HEK293 (cell line): ENCODE data around the gene HIRA.

Experiments used
- CTCF ChIA-PET: fragments of 350-600 bp; formaldehyde crosslinking; extraction: SDS; loops from one replicate; lab custom pipeline; 2021; ENCODE audit warnings: antibody characterized with exemption; lab: Yijun Ruan, JAX
- POLR2A ChIA-PET: fragments of 300-600 bp; formaldehyde crosslinking; extraction: SDS; loops from one replicate; lab custom pipeline; 2020; ENCODE audit warnings: antibody characterized with exemption, inconsistent platforms; lab: Yijun Ruan, JAX
- H3K27ac ChIP-seq: fragments of 200-500 bp; sonication (Bioruptor generic); 2 replicates; pipeline ENCODE4 v1.5.1; 2014; ENCODE audit warnings: low read depth, low read length, control low read depth, inconsistent platforms; ENCODE audit errors: extremely low read depth
- H3K36me3 ChIP-seq, 2 experiments: fragments of 200-500 bp in 1 of 2; sonication (Bioruptor generic) in 1 of 2; 1 replicate in 1 of 2; 2 replicates in 1 of 2; pipeline ENCODE4 v1.5.1; 2014 to 2017; ENCODE audit warnings: inconsistent platforms in 2 of 2, low read length in 2 of 2; ENCODE audit not compliant: control insufficient read depth in 2 of 2, insufficient read depth in 1 of 2
- H3K4me1 ChIP-seq: fragments of 200-500 bp; sonication (Bioruptor generic); 2 replicates; pipeline ENCODE4 v1.5.1; 2014; ENCODE audit warnings: mild to moderate bottlenecking, low read length, inconsistent platforms; ENCODE audit not compliant: control insufficient read depth, insufficient read depth
- H3K4me3 ChIP-seq: 2 replicates; pipeline ENCODE4 v1.5.1; 2011; ENCODE audit warnings: low read depth, mild to moderate bottlenecking, control low read depth, low read length, moderate library complexity
- H3K9me3 ChIP-seq: fragments of 200-500 bp; sonication (Bioruptor generic); 2 replicates; pipeline ENCODE4 v1.5.1; 2014; ENCODE audit warnings: low read depth, low read length, inconsistent platforms; ENCODE audit not compliant: control insufficient read depth, insufficient read depth
- EGR2 ChIP-seq: fragments of 450-650 bp; formaldehyde crosslinking; IDR thresholded peaks from 2 replicates; pipeline ENCODE4 v1.5.1; 2016; ENCODE audit warnings: low read depth, missing biosample characterization, missing genetic modification characterization
- MZF1 ChIP-seq: fragments of 450-650 bp; formaldehyde crosslinking; IDR thresholded peaks from 2 replicates; pipeline ENCODE4 v1.5.1; 2017; ENCODE audit warnings: missing biosample characterization, missing genetic modification characterization, borderline replicate concordance
- TCF7L2 ChIP-seq: IDR thresholded peaks from 2 replicates; pipeline ENCODE4 v1.6.1; 2011; ENCODE audit warnings: low read depth, mild to moderate bottlenecking, inconsistent platforms, low read length, moderate library complexity, borderline replicate concordance
- ZBTB1 ChIP-seq: fragments of 450-650 bp; formaldehyde crosslinking; IDR thresholded peaks from 2 replicates; pipeline ENCODE4 v1.5.1; 2016; ENCODE audit warnings: missing biosample characterization, missing genetic modification characterization
- ZEB2 ChIP-seq: fragments of 450-650 bp; formaldehyde crosslinking; IDR thresholded peaks from 2 replicates; pipeline ENCODE4 v1.5.1; 2016; ENCODE audit warnings: missing biosample characterization, missing genetic modification characterization
- ZNF132 ChIP-seq: fragments of 450-650 bp; formaldehyde crosslinking; IDR thresholded peaks from 2 replicates; pipeline ENCODE4 v1.5.1; 2017; ENCODE audit warnings: missing biosample characterization, missing genetic modification characterization, borderline replicate concordance
- ZNF157 ChIP-seq: fragments of 450-650 bp; formaldehyde crosslinking; IDR thresholded peaks from 2 replicates; pipeline ENCODE4 v1.5.1; 2016; ENCODE audit warnings: missing biosample characterization, missing genetic modification characterization
- ZNF24 ChIP-seq: fragments of 450-650 bp; formaldehyde crosslinking; IDR thresholded peaks from 2 replicates; pipeline ENCODE4 v1.5.1; 2016; ENCODE audit warnings: missing biosample characterization, missing genetic modification characterization
- ZNF292 ChIP-seq: fragments of 450-650 bp; formaldehyde crosslinking; IDR thresholded peaks from 2 replicates; pipeline ENCODE4 v1.5.1; 2016; ENCODE audit warnings: low read depth, missing biosample characterization, missing genetic modification characterization, borderline replicate concordance
- ZNF354C ChIP-seq: fragments of 450-650 bp; formaldehyde crosslinking; IDR thresholded peaks from 2 replicates; pipeline ENCODE4 v1.5.1; 2016; ENCODE audit warnings: missing biosample characterization, missing genetic modification characterization, low read depth, borderline replicate concordance
- ZNF501 ChIP-seq: fragments of 450-650 bp; formaldehyde crosslinking; IDR thresholded peaks from 2 replicates; pipeline ENCODE4 v1.5.1; 2016; ENCODE audit warnings: missing biosample characterization, missing genetic modification characterization
- ZNF521 ChIP-seq: fragments of 450-650 bp; formaldehyde crosslinking; IDR thresholded peaks from 2 replicates; pipeline ENCODE4 v1.5.1; 2017; ENCODE audit warnings: missing biosample characterization, mild to moderate bottlenecking, missing genetic modification characterization
- ZNF530 ChIP-seq: fragments of 450-650 bp; formaldehyde crosslinking; IDR thresholded peaks from 2 replicates; pipeline ENCODE4 v1.5.1; 2016; ENCODE audit warnings: low read depth, missing biosample characterization, missing genetic modification characterization
- ZNF610 ChIP-seq: fragments of 450-650 bp; formaldehyde crosslinking; IDR thresholded peaks from 2 replicates; pipeline ENCODE4 v1.5.1; 2016; ENCODE audit warnings: missing biosample characterization, missing genetic modification characterization, borderline replicate concordance
- ZNF654 ChIP-seq: fragments of 450-650 bp; formaldehyde crosslinking; IDR thresholded peaks from 2 replicates; pipeline ENCODE4 v1.5.1; 2016; ENCODE audit warnings: low read depth, missing biosample characterization, missing genetic modification characterization
- ZNF747 ChIP-seq: fragments of 450-650 bp; formaldehyde crosslinking; IDR thresholded peaks from 2 replicates; pipeline ENCODE4 v1.5.1; 2016; ENCODE audit warnings: missing biosample characterization, missing genetic modification characterization
- ZNF837 ChIP-seq: fragments of 450-650 bp; formaldehyde crosslinking; IDR thresholded peaks from 2 replicates; pipeline ENCODE4 v1.5.1; 2016; ENCODE audit warnings: missing biosample characterization, missing genetic modification characterization
- ZSCAN30 ChIP-seq: fragments of 450-650 bp; IDR thresholded peaks from 2 replicates; pipeline ENCODE4 v1.5.1; 2018; ENCODE audit warnings: missing biosample characterization, mild to moderate bottlenecking, missing genetic modification characterization, moderate library complexity
- TF ChIP-seq, protein P1 (sequence below): fragments of 450-650 bp; formaldehyde crosslinking; IDR thresholded peaks from 2 replicates; pipeline ENCODE4 v1.5.1; 2016; ENCODE audit warnings: missing biosample characterization, missing genetic modification characterization
- TF ChIP-seq, protein P2 (sequence below): fragments of 450-650 bp; formaldehyde crosslinking; IDR thresholded peaks from 2 replicates; pipeline ENCODE4 v1.5.1; 2016; ENCODE audit warnings: missing biosample characterization, missing genetic modification characterization, borderline replicate concordance
- TF ChIP-seq, protein P3 (sequence below): fragments of 450-650 bp; formaldehyde crosslinking; IDR thresholded peaks from 2 replicates; pipeline ENCODE4 v1.5.1; 2017; ENCODE audit warnings: missing biosample characterization, missing genetic modification characterization
- TF ChIP-seq, protein P4 (sequence below): fragments of 450-650 bp; formaldehyde crosslinking; IDR thresholded peaks from 2 replicates; pipeline ENCODE4 v1.5.1; 2016; ENCODE audit warnings: missing biosample characterization, missing genetic modification characterization
- TF ChIP-seq, protein P5 (sequence below): fragments of 450-650 bp; formaldehyde crosslinking; IDR thresholded peaks from 2 replicates; pipeline ENCODE4 v1.5.1; 2016; ENCODE audit warnings: missing biosample characterization, missing genetic modification characterization, low read depth

The HIRA gene

DNA sequence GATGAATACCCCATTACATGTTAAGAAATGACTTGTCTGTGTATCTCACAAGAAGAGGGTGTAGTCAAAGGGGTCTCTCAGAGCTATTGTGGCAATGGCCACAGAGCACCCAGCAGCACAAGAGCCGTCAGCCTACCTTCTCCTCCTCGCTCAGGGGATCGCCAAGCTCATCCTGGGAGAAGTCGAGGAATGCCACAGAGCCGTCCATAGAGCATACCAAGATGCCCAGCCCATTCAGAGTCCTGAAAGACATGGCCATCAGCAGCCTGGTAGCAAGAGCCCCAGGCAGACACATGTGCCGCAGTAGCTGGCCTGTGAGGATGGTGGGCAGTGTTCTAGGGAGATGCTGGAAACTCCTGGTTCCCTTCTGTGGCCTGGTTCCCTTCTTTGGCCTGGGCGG, 44.0 kb downstream of the HIRA start (continued):
- TF ChIP-seq, protein P1, sequence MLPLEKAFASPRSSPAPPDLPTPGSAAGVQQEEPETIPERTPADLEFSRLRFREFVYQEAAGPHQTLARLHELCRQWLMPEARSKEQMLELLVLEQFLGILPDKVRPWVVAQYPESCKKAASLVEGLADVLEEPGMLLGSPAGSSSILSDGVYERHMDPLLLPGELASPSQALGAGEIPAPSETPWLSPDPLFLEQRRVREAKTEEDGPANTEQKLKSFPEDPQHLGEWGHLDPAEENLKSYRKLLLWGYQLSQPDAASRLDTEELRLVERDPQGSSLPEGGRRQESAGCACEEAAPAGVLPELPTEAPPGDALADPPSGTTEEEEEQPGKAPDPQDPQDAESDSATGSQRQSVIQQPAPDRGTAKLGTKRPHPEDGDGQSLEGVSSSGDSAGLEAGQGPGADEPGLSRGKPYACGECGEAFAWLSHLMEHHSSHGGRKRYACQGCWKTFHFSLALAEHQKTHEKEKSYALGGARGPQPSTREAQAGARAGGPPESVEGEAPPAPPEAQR (tag by site-specific recombination) = no peak
- TF ChIP-seq, all 188 proteins: peak for 0

DNA sequence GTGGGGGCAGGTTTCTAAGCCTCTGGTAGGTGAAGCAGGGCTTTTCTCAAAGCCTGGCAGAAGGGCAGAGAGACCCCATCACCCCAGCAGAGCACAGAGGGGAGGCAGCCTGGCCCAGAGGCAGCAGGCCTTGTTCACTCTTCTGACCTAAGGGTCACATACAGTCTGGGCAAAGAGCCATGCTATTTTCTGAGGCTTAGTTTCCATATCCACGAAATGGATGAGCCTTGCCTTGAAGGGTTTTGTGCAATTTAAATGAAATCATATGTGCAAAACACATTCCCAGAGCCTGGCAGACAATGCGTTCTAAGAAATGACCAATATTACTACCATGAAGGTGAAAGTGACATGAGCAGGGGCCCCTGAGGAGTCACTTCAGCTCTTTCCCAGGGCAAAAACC, 44.5 kb downstream of the HIRA start:
- Histone ChIP-seq H3K9me3 (no peaks in the 10 kb centered on the region), H3K27ac (no peak overlapping the region), H3K4me3 (no peak overlapping the region), H3K36me3 (peaks cover 35 to 96% of the 10 kb centered on the region in 2 experiments), H3K4me1 (no peaks in the 10 kb centered on the region)
- ChIA-PET POLR2A (no interaction called here), CTCF (interaction anchor here (0.6 kb wide), 1 partner anchor 318 kb away, joined by 3 read pairs; no protein-coding TSS in a partner anchor)
- no peak for TF ChIP-seq ZNF24 (tag by site-specific recombination)
- no peak for TF ChIP-seq ZNF747 (tag by site-specific recombination)
- no peak for TF ChIP-seq ZNF530 (tag by site-specific recombination)
- TF ChIP-seq, protein P2, sequence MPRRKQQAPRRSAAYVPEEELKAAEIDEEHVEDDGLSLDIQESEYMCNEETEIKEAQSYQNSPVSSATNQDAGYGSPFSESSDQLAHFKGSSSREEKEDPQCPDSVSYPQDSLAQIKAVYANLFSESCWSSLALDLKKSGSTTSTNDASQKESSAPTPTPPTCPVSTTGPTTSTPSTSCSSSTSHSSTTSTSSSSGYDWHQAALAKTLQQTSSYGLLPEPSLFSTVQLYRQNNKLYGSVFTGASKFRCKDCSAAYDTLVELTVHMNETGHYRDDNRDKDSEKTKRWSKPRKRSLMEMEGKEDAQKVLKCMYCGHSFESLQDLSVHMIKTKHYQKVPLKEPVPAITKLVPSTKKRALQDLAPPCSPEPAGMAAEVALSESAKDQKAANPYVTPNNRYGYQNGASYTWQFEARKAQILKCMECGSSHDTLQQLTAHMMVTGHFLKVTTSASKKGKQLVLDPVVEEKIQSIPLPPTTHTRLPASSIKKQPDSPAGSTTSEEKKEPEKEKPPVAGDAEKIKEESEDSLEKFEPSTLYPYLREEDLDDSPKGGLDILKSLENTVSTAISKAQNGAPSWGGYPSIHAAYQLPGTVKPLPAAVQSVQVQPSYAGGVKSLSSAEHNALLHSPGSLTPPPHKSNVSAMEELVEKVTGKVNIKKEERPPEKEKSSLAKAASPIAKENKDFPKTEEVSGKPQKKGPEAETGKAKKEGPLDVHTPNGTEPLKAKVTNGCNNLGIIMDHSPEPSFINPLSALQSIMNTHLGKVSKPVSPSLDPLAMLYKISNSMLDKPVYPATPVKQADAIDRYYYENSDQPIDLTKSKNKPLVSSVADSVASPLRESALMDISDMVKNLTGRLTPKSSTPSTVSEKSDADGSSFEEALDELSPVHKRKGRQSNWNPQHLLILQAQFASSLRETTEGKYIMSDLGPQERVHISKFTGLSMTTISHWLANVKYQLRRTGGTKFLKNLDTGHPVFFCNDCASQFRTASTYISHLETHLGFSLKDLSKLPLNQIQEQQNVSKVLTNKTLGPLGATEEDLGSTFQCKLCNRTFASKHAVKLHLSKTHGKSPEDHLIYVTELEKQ (tag by site-specific recombination) = no peak
- no peak for TF ChIP-seq ZNF132
- no peak for TF ChIP-seq TCF7L2
- TF ChIP-seq ZNF610 (tag by site-specific recombination) = no peak
- no peak for TF ChIP-seq ZNF354C
- no peak for TF ChIP-seq ZBTB1
- no peak for TF ChIP-seq ZSCAN30
- no peak for TF ChIP-seq ZEB2 (tag by site-specific recombination)
- TF ChIP-seq EGR2 (tag by site-specific recombination) = no peak

DNA sequence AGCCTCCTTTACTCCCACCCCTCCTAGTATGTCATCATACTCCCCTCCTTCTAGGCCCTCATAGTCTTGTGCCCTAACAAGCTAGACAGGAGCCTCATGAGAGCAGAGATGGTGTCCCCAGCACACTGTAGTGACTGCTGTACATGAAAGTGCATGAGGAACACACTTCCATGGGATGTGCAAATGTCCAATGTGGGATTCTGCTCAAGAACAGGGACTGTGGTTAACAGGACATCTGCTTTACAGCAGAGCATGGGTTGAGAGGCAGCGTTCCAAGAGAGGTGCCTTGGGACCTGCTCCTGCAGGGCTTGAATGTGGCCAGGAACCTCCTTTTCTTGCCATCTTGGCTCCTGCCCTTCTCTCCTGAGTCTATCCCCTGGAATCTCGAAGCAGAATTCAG, 45.3 kb downstream of the HIRA start:
- TF ChIP-seq, protein P3, sequence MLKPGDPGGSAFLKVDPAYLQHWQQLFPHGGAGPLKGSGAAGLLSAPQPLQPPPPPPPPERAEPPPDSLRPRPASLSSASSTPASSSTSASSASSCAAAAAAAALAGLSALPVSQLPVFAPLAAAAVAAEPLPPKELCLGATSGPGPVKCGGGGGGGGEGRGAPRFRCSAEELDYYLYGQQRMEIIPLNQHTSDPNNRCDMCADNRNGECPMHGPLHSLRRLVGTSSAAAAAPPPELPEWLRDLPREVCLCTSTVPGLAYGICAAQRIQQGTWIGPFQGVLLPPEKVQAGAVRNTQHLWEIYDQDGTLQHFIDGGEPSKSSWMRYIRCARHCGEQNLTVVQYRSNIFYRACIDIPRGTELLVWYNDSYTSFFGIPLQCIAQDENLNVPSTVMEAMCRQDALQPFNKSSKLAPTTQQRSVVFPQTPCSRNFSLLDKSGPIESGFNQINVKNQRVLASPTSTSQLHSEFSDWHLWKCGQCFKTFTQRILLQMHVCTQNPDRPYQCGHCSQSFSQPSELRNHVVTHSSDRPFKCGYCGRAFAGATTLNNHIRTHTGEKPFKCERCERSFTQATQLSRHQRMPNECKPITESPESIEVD = no peak
- no peak for TF ChIP-seq MZF1 (tag by site-specific recombination)
- TF ChIP-seq, protein P4, sequence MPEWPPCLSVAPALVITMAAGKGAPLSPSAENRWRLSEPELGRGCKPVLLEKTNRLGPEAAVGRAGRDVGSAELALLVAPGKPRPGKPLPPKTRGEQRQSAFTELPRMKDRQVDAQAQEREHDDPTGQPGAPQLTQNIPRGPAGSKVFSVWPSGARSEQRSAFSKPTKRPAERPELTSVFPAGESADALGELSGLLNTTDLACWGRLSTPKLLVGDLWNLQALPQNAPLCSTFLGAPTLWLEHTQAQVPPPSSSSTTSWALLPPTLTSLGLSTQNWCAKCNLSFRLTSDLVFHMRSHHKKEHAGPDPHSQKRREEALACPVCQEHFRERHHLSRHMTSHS (tag by site-specific recombination) = no peak
- TF ChIP-seq, protein P5, sequence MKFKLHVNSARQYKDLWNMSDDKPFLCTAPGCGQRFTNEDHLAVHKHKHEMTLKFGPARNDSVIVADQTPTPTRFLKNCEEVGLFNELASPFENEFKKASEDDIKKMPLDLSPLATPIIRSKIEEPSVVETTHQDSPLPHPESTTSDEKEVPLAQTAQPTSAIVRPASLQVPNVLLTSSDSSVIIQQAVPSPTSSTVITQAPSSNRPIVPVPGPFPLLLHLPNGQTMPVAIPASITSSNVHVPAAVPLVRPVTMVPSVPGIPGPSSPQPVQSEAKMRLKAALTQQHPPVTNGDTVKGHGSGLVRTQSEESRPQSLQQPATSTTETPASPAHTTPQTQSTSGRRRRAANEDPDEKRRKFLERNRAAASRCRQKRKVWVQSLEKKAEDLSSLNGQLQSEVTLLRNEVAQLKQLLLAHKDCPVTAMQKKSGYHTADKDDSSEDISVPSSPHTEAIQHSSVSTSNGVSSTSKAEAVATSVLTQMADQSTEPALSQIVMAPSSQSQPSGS (tag by site-specific recombination) = no peak
- no peak for TF ChIP-seq ZNF132
- no peak for TF ChIP-seq ZNF521 (tag by site-specific recombination)
- no peak for TF ChIP-seq ZNF501 (tag by site-specific recombination)
- no peak for TF ChIP-seq ZNF654 (tag by site-specific recombination)
- TF ChIP-seq ZNF157 = no peak
- TF ChIP-seq ZNF24 (tag by site-specific recombination) = no peak
- TF ChIP-seq ZNF292 (tag by site-specific recombination) = no peak
- no peak for TF ChIP-seq ZNF837 (tag by site-specific recombination)
- no peak for TF ChIP-seq ZSCAN30
- Histone ChIP-seq H3K4me3 (no peak overlapping the region), H3K27ac (no peak overlapping the region), H3K36me3 (peaks cover 35 to 98% of the 10 kb centered on the region in 2 experiments), H3K9me3 (no peaks in the 10 kb centered on the region), H3K4me1 (no peaks in the 10 kb centered on the region)
- CTCF ChIA-PET = no interaction called here
- POLR2A ChIA-PET = no interaction called here
